Islet precursor cell (in vitro differentiated cells): ENCODE measurements around the gene TOMM7.
A peak's percentile ranks its signal among the peaks of the same experiment; 100 is the strongest.
"Not testable (repeated sequence)": the region's sequence is repeated elsewhere in the genome, so short reads cannot be mapped to it uniquely, and the experiment has no call there.

ENCODE experiments used
- DNase-seq: peaks from one replicate; pipeline ENCODE4 v3.0.0-alpha.2; 2018

The TOMM7 gene

GRCh38 chr7:22781230-22781711 lies 41.4 kb downstream of the TOMM7 start:
- peak; percentile 70 for DNase-seq

DNA sequence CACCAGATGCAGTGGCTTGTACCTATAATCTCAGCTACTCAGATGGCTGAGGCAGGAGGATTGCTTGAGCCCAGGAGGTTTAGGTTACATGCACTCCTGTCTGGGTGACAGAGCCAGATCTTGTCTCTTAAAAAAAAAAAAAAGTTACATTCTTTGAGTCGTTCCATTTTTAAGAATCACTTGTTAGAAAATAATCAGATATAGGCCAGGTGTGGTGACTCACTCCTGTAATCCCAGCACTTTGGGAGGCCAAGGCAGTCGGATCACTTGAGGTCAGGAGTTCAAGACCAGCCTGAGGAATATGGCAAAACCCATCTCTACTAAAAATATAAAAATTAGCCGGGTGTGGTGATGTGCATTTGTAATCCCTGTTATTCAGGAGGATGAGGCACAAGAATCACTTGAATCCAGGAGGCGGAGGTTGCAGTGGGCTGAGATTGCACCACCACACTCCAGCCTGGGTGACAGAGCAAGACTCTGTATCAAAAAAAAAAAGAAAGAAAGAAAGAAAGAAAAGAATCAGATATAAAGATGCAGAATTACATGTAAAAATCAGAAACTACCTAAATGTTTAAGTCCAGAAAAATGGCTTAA lies 42.8 kb downstream of the TOMM7 start:
- DNase-seq = not testable (repeated sequence)

GRCh38 chr7:22776964-22777363 lies 45.7 kb downstream of the TOMM7 start:
- DNase-seq = no peak

DNA sequence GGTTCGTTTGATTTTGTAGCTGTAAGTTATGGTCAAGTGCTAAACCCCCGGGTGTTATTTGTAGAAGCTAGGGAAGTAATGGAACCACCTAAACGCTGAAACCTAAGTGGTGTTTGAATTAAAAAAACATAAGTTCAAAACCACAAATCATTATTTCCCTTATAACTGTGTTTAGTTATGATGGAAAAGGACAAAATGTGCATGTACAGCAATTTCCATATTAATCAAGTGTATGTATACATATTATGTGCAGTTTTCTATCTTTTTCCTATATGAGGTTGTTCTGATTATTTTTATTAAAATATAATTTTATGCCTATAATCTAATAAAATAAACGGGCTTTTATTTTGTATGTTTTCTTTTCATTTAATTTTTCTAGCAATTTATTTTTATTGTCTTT lies 49.8 kb downstream of the TOMM7 start:
- no peak for DNase-seq

DNA sequence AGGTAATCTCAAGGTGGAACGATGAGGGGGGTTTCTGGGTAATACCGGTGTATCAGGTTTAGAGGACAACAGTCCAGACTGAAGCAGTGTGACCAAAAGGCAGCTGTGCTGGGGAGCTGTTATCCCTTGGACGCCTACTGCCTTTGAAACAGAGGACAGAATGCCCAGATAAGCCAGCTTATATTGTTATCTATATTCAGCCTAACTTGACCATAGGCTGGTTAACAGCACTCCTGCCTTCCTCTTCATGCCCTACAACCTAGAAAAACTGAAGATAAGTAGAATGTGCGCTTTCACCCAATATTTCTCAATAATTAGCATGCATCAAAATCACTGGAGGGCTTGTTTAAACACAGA lies 50.8 kb downstream of the TOMM7 start:
- no peak for DNase-seq

- no peak for DNase-seq
These were observed 51.3 kb downstream of the TOMM7 start for GRCh38 chr7:22771194-22771871.

DNA sequence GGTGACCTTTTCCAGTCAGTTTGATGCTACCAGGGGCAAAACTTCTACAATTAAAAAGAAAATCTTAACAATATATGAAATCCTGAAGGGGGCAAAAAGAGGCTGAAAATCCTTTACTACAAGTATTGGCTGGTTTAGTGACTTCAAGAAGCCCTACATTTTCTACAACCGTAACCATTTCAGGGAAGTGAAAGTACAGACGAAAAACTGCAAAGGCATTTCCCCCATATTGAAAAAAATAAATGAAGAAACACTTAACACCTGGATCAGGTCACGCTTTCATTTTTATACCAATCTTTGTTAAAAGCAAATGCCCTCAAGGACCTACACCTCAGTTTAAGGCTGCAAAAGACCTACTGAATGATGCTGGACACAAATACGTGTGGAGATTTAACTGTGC lies 57.0 kb downstream of the TOMM7 start:
- DNase-seq = no peak
